Ascending aorta (tissue), 2 donors: ENCODE results near the gene LTBP1. TPM values are rescaled to one million over a fixed set of nuclear protein-coding genes. Genes with fewer than 3 reads are reported as not detected.

ENCODE experiments used
- DNase-seq, 2 donors: peaks; one replicate each; pipeline ENCODE4 v3.0.0-alpha.2; 2019; ENCODE audit warnings: low spot score in 2 of 2
- H3K27ac ChIP-seq, 2 donors: fragments of 200-600 bp; sonication (generic); one replicate each; pipeline ENCODE4 v1.5.1; 2016 to 2017; ENCODE audit warnings: mild to moderate bottlenecking in 1 of 2
- H3K27me3 ChIP-seq: fragments of 200-600 bp; sonication (generic); one replicate; pipeline ENCODE4 v1.5.1; 2017
- H3K36me3 ChIP-seq, 2 donors: fragments of 200-600 bp; sonication (generic); one replicate each; pipeline ENCODE4 v1.5.1; 2016
- H3K4me1 ChIP-seq, 2 donors: fragments of 200-600 bp; sonication (generic); one replicate each; pipeline ENCODE4 v1.5.1; 2016 to 2017; ENCODE audit warnings: mild to moderate bottlenecking in 1 of 2
- H3K4me3 ChIP-seq, 2 donors: fragments of 200-600 bp; sonication (generic); one replicate each; pipeline ENCODE4 v1.5.1; 2016 to 2017; ENCODE audit warnings: mild to moderate bottlenecking in 1 of 2
- H3K9me3 ChIP-seq, 2 donors: fragments of 200-600 bp; sonication (generic); one replicate each; pipeline ENCODE4 v1.5.1; 2016
- CTCF ChIP-seq, 3 experiments: fragments of 200-600 bp in 2 of 3; fragments of 450-650 bp in 1 of 3; sonication (generic) in 2 of 3; IDR thresholded peaks; one replicate each; pipeline ENCODE4 v1.5.1; 2016 to 2019; ENCODE audit warnings: antibody characterized with exemption in 3 of 3, mild to moderate bottlenecking in 1 of 3, moderate library complexity in 1 of 3
- intact Hi-C: fragments of 100-400 bp; cut with DNase I; formaldehyde crosslinking; loops from one replicate; pipeline ENCODE4 v1.15.1; 2023
- total RNA-seq: library from RNA; depleted of rRNA; stranded (reverse); fragments of >200 nt; gene quantifications from one replicate; pipeline ENCODE4 v1.1.0, GENCODE V29; 2016

Gene LTBP1
- total RNA-seq, 1 donor from 2014 or later = 295 TPM

- no peaks in the 10 kb centered on the region for H3K9me3 ChIP-seq
- H3K27me3 ChIP-seq = no peaks in the 10 kb centered on the region
- peaks cover 5 to 33% of the 10 kb centered on the region in 2 donors for H3K4me1 ChIP-seq
- intact Hi-C loops = no loop called here
- no peak for DNase-seq
- TF ChIP-seq CTCF (IDR thresholded peaks at IDR 0.05) = no peak
- H3K36me3 ChIP-seq = no peaks in the 10 kb centered on the region
- H3K4me3 ChIP-seq = no peak overlapping the region
- peak overlapping the region in 1 of 2 donors; percentile 87 for H3K27ac ChIP-seq
Observed at GRCh38 chr2:33204945-33205344, 258.2 kb downstream of the LTBP1 start.

GRCh38 chr2:33205693-33206434, 259.1 kb downstream of the LTBP1 start:
- no peaks in the 10 kb centered on the region for H3K9me3 ChIP-seq
- DNase-seq = no peak
- peak overlapping the region; percentile 87 to 95 for H3K27ac ChIP-seq
- no peaks in the 10 kb centered on the region for H3K36me3 ChIP-seq
- no peak for TF ChIP-seq CTCF (IDR thresholded peaks at IDR 0.05)
- intact Hi-C loops = no loop called here
- H3K4me1 ChIP-seq = peaks cover 5 to 38% of the 10 kb centered on the region in 2 donors
- H3K4me3 ChIP-seq = no peak overlapping the region
- H3K27me3 ChIP-seq = no peaks in the 10 kb centered on the region

DNA sequence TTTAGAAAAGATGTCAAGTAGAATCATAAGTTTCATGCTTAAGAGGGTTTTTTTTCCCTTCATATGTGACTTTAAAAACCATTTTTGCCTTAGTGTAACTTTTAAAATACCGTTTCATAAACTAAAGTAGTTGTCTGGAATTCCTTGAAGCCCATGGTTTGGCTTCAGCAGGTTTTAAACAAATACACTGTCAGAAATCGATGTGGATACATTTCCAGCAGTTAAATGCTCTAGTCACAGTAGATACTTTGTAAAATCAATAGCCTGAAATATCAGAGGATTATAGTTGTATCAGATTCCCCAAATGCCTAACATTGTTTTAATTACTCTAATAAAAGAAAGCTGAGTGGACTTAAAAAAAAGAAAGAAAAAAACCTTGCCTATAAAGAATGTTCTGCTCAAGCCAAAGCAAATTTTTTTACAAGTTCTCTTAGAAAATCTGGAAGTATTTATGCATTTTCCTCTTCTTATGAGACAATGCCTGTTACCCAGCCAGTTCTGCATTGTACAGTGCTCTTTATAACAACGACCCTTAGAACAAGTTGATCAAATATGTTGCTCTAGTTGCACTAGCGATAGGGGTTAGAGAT, 260.5 kb downstream of the LTBP1 start:
- Histone ChIP-seq H3K27me3 (no peaks in the 10 kb centered on the region), H3K4me3 (no peak overlapping the region), H3K9me3 (no peaks in the 10 kb centered on the region), H3K27ac (peak overlapping the region; percentile 87 to 95), H3K4me1 (peaks cover 10 to 42% of the 10 kb centered on the region in 2 donors), H3K36me3 (no peaks in the 10 kb centered on the region)
- TF ChIP-seq CTCF (IDR thresholded peaks at IDR 0.05) = no peak
- intact Hi-C loops = no loop called here
- DNase-seq = no peak

- DNase-seq = no peak
- Histone ChIP-seq H3K36me3 (no peaks in the 10 kb centered on the region), H3K27ac (peak overlapping the region; percentile 87 to 95), H3K27me3 (no peaks in the 10 kb centered on the region), H3K4me3 (no peak overlapping the region), H3K4me1 (peaks cover 12 to 43% of the 10 kb centered on the region in 2 donors), H3K9me3 (no peaks in the 10 kb centered on the region)
- TF ChIP-seq CTCF (IDR thresholded peaks at IDR 0.05) = no peak
- intact Hi-C loops = no loop called here
Observed at GRCh38 chr2:33208400-33208799, 261.6 kb downstream of the LTBP1 start.

DNA sequence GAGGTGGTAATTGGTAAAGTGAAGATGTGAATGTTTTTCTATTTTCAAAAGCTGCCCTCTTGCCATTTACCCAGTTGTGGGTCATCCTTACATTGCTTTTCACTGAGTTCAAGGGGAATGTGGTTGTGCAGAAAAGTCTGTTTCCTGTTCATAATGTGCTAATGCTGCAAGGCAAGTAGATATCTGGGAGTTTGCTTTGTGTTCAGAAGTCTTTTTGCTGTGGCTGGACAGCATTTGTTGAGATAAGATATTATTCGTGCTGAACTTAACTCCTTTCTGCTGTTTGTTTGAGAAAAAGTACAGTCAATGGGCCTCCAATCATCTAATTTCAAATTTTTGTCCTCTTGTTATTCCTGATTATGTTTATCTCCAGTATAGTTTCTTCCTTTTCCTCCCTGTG, 263.2 kb downstream of the LTBP1 start:
- H3K9me3 ChIP-seq = no peaks in the 10 kb centered on the region
- intact Hi-C loops = loop anchor here (5.0 kb wide), 3 partner anchors 63 to 148 kb away; no protein-coding TSS in a partner anchor
- H3K4me3 ChIP-seq = no peak overlapping the region
- H3K27me3 ChIP-seq = no peaks in the 10 kb centered on the region
- peak overlapping the region; percentile 87 to 95 for H3K27ac ChIP-seq
- no peak for DNase-seq
- TF ChIP-seq CTCF (IDR thresholded peaks at IDR 0.05) = no peak
- peaks cover 17 to 57% of the 10 kb centered on the region in 2 donors for H3K4me1 ChIP-seq
- H3K36me3 ChIP-seq = no peaks in the 10 kb centered on the region
